ENCODE measurements around the gene AGPAT4. TPM values are rescaled to one million over a fixed set of nuclear protein-coding genes. Genes with fewer than 3 reads are reported as not detected.

The AGPAT4 gene
- total RNA-seq, 1 donor from 2014 or later, result 4.7 TPM

DNA sequence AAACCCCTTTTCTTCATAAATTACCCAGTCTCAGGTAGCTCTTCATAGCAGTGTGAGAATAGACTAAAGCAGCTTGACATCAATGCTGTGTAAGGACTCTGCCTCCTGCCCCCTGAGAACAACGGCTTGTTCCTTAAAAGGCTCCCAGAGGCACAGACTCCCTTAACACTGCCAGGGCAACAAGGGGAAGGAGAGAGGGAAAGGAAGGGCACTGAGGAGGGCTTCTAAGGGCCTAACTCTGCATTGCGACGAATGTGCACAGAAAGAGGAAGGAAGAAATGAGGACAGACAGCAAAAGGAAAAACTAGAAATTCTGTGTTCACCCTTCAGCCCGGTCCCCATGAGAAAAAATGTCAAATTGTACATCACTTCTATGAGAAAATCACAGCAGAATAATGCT lies 74.0 kb downstream of the AGPAT4 start:
- intact Hi-C loops (cut with micrococcal nuclease), result no loop called here
- H3K27me3 Mint-ChIP-seq, result no peaks in the 10 kb centered on the region
- H3K4me3 Mint-ChIP-seq, result no peak overlapping the region
- ChIA-PET CTCF (no interaction called here), POLR2A (no interaction called here)
- peaks cover 34% of the 10 kb centered on the region for H3K4me1 Mint-ChIP-seq
- no peak overlapping the region for H3K27ac Mint-ChIP-seq
- no peaks in the 10 kb centered on the region for H3K36me3 Mint-ChIP-seq (ENCODE audit: low read depth)
- no peaks in the 10 kb centered on the region for H3K9me3 Mint-ChIP-seq
- TF ChIP-seq, protein P1, sequence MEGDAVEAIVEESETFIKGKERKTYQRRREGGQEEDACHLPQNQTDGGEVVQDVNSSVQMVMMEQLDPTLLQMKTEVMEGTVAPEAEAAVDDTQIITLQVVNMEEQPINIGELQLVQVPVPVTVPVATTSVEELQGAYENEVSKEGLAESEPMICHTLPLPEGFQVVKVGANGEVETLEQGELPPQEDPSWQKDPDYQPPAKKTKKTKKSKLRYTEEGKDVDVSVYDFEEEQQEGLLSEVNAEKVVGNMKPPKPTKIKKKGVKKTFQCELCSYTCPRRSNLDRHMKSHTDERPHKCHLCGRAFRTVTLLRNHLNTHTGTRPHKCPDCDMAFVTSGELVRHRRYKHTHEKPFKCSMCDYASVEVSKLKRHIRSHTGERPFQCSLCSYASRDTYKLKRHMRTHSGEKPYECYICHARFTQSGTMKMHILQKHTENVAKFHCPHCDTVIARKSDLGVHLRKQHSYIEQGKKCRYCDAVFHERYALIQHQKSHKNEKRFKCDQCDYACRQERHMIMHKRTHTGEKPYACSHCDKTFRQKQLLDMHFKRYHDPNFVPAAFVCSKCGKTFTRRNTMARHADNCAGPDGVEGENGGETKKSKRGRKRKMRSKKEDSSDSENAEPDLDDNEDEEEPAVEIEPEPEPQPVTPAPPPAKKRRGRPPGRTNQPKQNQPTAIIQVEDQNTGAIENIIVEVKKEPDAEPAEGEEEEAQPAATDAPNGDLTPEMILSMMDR (IDR thresholded peaks at IDR 0.05), result no peak
- DNase-seq, result no peak
- ATAC-seq (ENCODE audit: low read depth), result no peak

DNA sequence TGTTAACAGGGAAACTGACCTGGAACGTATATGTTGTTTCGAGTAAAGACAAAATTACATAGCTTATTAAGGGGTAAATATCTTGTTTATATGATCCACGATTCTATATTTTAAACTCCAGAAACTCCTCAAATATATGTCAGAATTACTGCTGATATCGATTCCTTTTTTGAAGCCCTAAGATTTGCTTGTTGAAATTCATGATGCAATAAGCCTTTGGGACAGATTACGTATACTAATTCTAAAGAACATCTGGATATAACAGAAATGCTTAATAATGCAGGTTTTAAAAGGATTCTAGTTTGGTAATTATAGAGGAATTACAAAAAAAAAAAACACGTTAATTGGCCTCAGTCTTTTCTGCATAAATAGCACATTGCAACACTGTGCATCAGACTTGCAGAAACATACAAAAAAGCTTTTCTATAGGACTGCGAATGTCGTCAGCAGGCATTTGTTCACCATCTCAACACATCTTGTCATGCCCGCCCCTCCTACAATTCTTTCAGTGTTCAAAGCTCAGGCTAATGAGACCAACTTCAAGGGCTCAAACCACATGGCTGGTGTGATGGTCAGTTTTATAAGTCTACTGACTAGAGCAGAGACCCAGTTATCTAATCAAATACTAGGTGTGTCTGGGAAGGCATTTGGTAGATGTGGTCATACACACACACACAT lies 74.9 kb downstream of the AGPAT4 start:
- TF ChIP-seq, protein P1 (IDR thresholded peaks at IDR 0.05), result no peak
- DNase-seq (no peak), ATAC-seq (ENCODE audit: low read depth) (no peak)
- Mint-ChIP-seq H3K4me3 (no peak overlapping the region), H3K36me3 (ENCODE audit: low read depth) (no peaks in the 10 kb centered on the region), H3K27me3 (no peaks in the 10 kb centered on the region), H3K4me1 (peaks cover 34% of the 10 kb centered on the region), H3K9me3 (no peaks in the 10 kb centered on the region), H3K27ac (no peak overlapping the region)
- POLR2A ChIA-PET, result no interaction called here
- intact Hi-C loops (cut with micrococcal nuclease), result no loop called here
- CTCF ChIA-PET, result no interaction called here

DNA sequence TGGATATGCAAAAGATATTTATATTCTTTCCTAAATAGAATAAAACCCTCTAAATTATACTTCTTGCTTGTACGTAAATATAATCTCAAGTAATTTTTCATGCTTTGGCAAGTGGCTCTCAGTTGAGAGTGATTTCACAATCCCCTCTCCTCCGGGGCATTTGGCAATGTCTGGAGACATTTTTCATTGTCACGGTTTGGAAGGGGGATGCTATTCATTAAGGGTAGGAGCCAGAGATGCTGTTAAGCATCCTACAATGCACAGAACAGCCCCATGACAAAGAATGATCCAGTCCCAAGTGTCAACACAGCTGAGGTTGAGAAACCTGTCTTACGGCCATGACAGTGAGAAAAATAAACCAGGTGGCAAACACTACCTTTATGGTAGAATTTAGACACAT lies 75.7 kb downstream of the AGPAT4 start:
- intact Hi-C loops (cut with micrococcal nuclease), result no loop called here
- Mint-ChIP-seq H3K4me3 (no peak overlapping the region), H3K27me3 (no peaks in the 10 kb centered on the region), H3K27ac (no peak overlapping the region), H3K4me1 (peaks cover 34% of the 10 kb centered on the region), H3K9me3 (no peaks in the 10 kb centered on the region), H3K36me3 (ENCODE audit: low read depth) (no peaks in the 10 kb centered on the region)
- CTCF ChIA-PET, result no interaction called here
- TF ChIP-seq, protein P1 (IDR thresholded peaks at IDR 0.05), result no peak
- DNase-seq (no peak), ATAC-seq (ENCODE audit: low read depth) (no peak)
- POLR2A ChIA-PET, result no interaction called here

DNA sequence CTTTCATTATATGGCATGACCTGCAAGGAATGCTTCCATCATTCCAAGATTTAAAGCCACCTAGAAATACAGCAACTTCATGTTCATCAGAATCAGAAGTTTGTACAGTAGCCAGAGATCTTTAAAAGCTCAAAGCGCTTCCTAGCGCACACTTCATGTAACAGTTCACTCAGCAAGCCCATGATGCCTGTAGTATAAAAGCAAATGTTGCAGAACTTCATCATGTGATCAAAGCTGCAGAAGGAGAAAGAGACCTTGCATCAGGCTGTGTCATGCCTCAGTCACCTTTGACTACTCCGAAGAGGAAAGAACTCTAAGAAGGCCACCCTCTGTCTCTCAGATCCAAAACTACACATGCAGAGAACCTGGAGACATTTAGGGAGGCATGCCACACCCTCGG lies 78.5 kb downstream of the AGPAT4 start:
- Mint-ChIP-seq H3K4me1 (peaks cover 17% of the 10 kb centered on the region), H3K36me3 (ENCODE audit: low read depth) (no peaks in the 10 kb centered on the region), H3K27me3 (no peaks in the 10 kb centered on the region), H3K9me3 (peaks cover 9% of the 10 kb centered on the region), H3K4me3 (no peak overlapping the region), H3K27ac (no peak overlapping the region)
- no peak for DNase-seq
- ChIA-PET POLR2A (no interaction called here), CTCF (no interaction called here)
- intact Hi-C loops (cut with micrococcal nuclease), result no loop called here
- ATAC-seq (ENCODE audit: low read depth), result no peak
- TF ChIP-seq, protein P1 (IDR thresholded peaks at IDR 0.05), result no peak

DNA sequence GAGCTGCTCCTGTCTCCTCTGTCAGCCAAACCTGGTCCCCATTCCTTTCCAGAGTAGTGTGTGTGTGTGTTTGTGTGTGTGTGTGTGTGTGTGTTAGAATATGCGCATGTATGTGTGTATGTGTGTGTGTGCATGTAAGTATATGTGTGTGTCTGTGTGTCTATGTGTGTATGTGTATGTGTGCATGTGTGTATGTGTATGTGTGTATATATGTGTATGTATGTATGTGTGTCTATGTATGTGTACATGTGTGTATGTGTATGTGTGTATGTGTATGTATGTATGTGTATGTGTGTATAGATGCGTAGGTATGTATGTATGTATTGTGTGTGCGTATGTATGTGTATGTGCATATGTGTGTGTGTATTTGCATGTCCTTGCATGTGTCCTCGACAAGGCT lies 79.5 kb downstream of the AGPAT4 start:
- intact Hi-C loops (cut with micrococcal nuclease), result no loop called here
- ATAC-seq (ENCODE audit: low read depth), result no peak
- Mint-ChIP-seq H3K27ac (no peak overlapping the region), H3K4me3 (no peak overlapping the region), H3K9me3 (peaks cover 9% of the 10 kb centered on the region), H3K27me3 (no peaks in the 10 kb centered on the region), H3K36me3 (ENCODE audit: low read depth) (no peaks in the 10 kb centered on the region), H3K4me1 (peaks cover 7% of the 10 kb centered on the region)
- no peak for DNase-seq
- POLR2A ChIA-PET, result no interaction called here
- TF ChIP-seq, protein P1 (IDR thresholded peaks at IDR 0.05), result no peak
- CTCF ChIA-PET, result no interaction called here

All from activated B cell treated with CpG ODN at 0.5 μM for 24 hours (primary cell).